IMR-90 (cell line): Measurements from ENCODE around the gene KPNA2. TPM values are rescaled to one million over a fixed set of nuclear protein-coding genes. Genes with fewer than 3 reads are reported as not detected.

Experiments used
- ATAC-seq: fragments of 200-7000 bp; cut with Tn5 transposase; 2 replicates; pipeline ENCODE4 v1.9.1; 2020; ENCODE audit warnings: low read depth, mild to moderate bottlenecking, moderate library complexity
- BruUV-seq: library from RNA; stranded (reverse); fragments of 400-500 nt; replicated peaks from 2 replicates; lab custom pipeline; 2021; lab: Mats Ljungman, UMichigan
- CTCF ChIA-PET: fragments of 300-600 bp; formaldehyde crosslinking; extraction: SDS; loops from one replicate; lab custom pipeline; 2021; ENCODE audit warnings: antibody characterized with exemption; lab: Yijun Ruan, JAX
- POLR2A ChIA-PET: fragments of 300-600 bp; sonication (Branson Sonifier 250); formaldehyde crosslinking; loops from one replicate; lab custom pipeline; 2022; ENCODE audit warnings: antibody characterized with exemption; ENCODE audit not compliant: unreplicated experiment; lab: Charles Lee
- DNase-seq: peaks from one replicate; pipeline ENCODE4 v3.0.0; 2013
- H2AFZ ChIP-seq: replicated peaks from 2 replicates; pipeline ENCODE3; 2013; ENCODE audit warnings: low read length, mild to moderate bottlenecking; ENCODE audit not compliant: poor library complexity
- H2AK5ac ChIP-seq: 2 replicates; pipeline ENCODE4 v1.6.1; 2013; ENCODE audit warnings: low read depth, low read length, inconsistent platforms
- H2AK9ac ChIP-seq: replicated peaks from 2 replicates; pipeline ENCODE3; 2013; ENCODE audit warnings: mild to moderate bottlenecking, low read depth, low read length, moderate library complexity; ENCODE audit not compliant: poor library complexity
- H2BK120ac ChIP-seq: 2 replicates; pipeline ENCODE4 v1.6.1; 2013; ENCODE audit warnings: low read depth, low read length, inconsistent platforms
- H2BK15ac ChIP-seq: 3 replicates; pipeline ENCODE4 v1.6.1; 2013; ENCODE audit warnings: low read depth, low read length, inconsistent platforms
- H2BK20ac ChIP-seq: 2 replicates; pipeline ENCODE4 v1.6.1; 2013; ENCODE audit warnings: low read depth, mild to moderate bottlenecking, inconsistent platforms, low read length, moderate library complexity
- H2BK5ac ChIP-seq: 2 replicates; pipeline ENCODE4 v1.6.1; 2013; ENCODE audit warnings: mild to moderate bottlenecking, low read depth, low read length, inconsistent platforms; ENCODE audit not compliant: poor library complexity, severe bottlenecking
- H3K14ac ChIP-seq: replicated peaks from 2 replicates; pipeline ENCODE4 v1.6.1; 2013; ENCODE audit warnings: low read depth, low read length, inconsistent platforms
- H3K18ac ChIP-seq: 2 replicates; pipeline ENCODE4 v1.6.1; 2013; ENCODE audit warnings: low read depth, low read length, control low read depth
- H3K23ac ChIP-seq: 2 replicates; pipeline ENCODE4 v1.6.1; 2013; ENCODE audit warnings: low read depth, low read length, inconsistent platforms
- H3K27ac ChIP-seq: 2 replicates; pipeline ENCODE4 v1.5.1; 2013; ENCODE audit warnings: mild to moderate bottlenecking, control low read depth, low read length; ENCODE audit not compliant: insufficient read depth
- H3K27me3 ChIP-seq: 2 replicates; pipeline ENCODE4 v1.6.1; 2013; ENCODE audit warnings: low read length; ENCODE audit not compliant: control insufficient read depth, insufficient read depth
- H3K36me3 ChIP-seq: 2 replicates; pipeline ENCODE4 v1.6.1; 2013; ENCODE audit warnings: low read length, mixed read lengths; ENCODE audit not compliant: control insufficient read depth, insufficient read depth
- H3K4ac ChIP-seq: 2 replicates; pipeline ENCODE4 v1.6.1; 2013; ENCODE audit warnings: low read depth, low read length, inconsistent platforms
- H3K4me1 ChIP-seq: 2 replicates; pipeline ENCODE4 v1.6.1; 2013; ENCODE audit warnings: low read length, mixed read lengths; ENCODE audit not compliant: control insufficient read depth, insufficient read depth
- H3K4me2 ChIP-seq: 2 replicates; pipeline ENCODE4 v1.6.1; 2013; ENCODE audit warnings: low read depth, mild to moderate bottlenecking, control low read depth, low read length, moderate library complexity
- H3K4me3 ChIP-seq: 2 replicates; pipeline ENCODE4 v1.5.1; 2013; ENCODE audit warnings: low read depth, mild to moderate bottlenecking, control low read depth, low read length, moderate library complexity; ENCODE audit not compliant: insufficient read depth
- H3K56ac ChIP-seq: 2 replicates; pipeline ENCODE4 v1.6.1; 2013; ENCODE audit warnings: low read length, inconsistent platforms; ENCODE audit not compliant: insufficient read depth; ENCODE audit errors: extremely low read depth
- H3K79me1 ChIP-seq, 2 experiments: 2 replicates each; pipeline ENCODE4 v1.6.1; 2013; ENCODE audit warnings: low read length in 2 of 2, inconsistent platforms in 1 of 2, low read depth in 1 of 2
- H3K9ac ChIP-seq: 2 replicates; pipeline ENCODE4 v1.6.1; 2013; ENCODE audit warnings: low read depth, low read length, control low read depth
- H3K9me1 ChIP-seq: 2 replicates; pipeline ENCODE4 v1.6.1; 2013; ENCODE audit warnings: low read length, inconsistent platforms; ENCODE audit not compliant: insufficient read depth
- H3K9me3 ChIP-seq: 2 replicates; pipeline ENCODE4 v1.6.1; 2013; ENCODE audit warnings: low read length; ENCODE audit not compliant: control insufficient read depth, insufficient read depth
- H4K20me1 ChIP-seq: 2 replicates; pipeline ENCODE4 v1.6.1; 2013; ENCODE audit warnings: low read length, inconsistent platforms; ENCODE audit not compliant: insufficient read depth
- H4K5ac ChIP-seq: 2 replicates; pipeline ENCODE4 v1.6.1; 2013; ENCODE audit warnings: mild to moderate bottlenecking, low read depth, low read length, control low read depth
- H4K8ac ChIP-seq, 2 experiments: 2 replicates each; pipeline ENCODE4 v1.6.1; 2013; ENCODE audit warnings: low read depth in 2 of 2, low read length in 2 of 2, control low read depth in 1 of 2, inconsistent platforms in 1 of 2
- H4K91ac ChIP-seq: 2 replicates; pipeline ENCODE4 v1.6.1; 2013; ENCODE audit warnings: low read depth, low read length, inconsistent platforms; ENCODE audit not compliant: insufficient read depth
- CEBPB ChIP-seq: IDR thresholded peaks from 2 replicates; pipeline ENCODE4 v1.6.1; 2012; ENCODE audit warnings: low read depth, low read length, improper control_type of control experiment
- CHD1 ChIP-seq: IDR thresholded peaks from 2 replicates; pipeline ENCODE4 v1.6.1; 2012; ENCODE audit warnings: low read depth, low read length, improper control_type of control experiment
- FOS ChIP-seq: fragments of 150-350 bp; IDR thresholded peaks from 2 replicates; pipeline ENCODE4 v1.6.1; 2016; ENCODE audit warnings: low read depth, low read length
- MXI1 ChIP-seq: IDR thresholded peaks from 2 replicates; pipeline ENCODE4 v1.6.1; 2012; ENCODE audit warnings: low read depth, mild to moderate bottlenecking, low read length, moderate library complexity, borderline replicate concordance
- POLR2A ChIP-seq: IDR thresholded peaks from 2 replicates; pipeline ENCODE4 v1.6.1; 2012; ENCODE audit warnings: mild to moderate bottlenecking, low read depth, low read length
- RFX5 ChIP-seq: IDR thresholded peaks from 2 replicates; pipeline ENCODE4 v1.8.0; 2012; ENCODE audit warnings: low read depth, mild to moderate bottlenecking, low read length, moderate library complexity
- SMC3 ChIP-seq: fragments of 150-350 bp; IDR thresholded peaks from 2 replicates; pipeline ENCODE4 v1.6.1; 2016; ENCODE audit warnings: low read depth, mild to moderate bottlenecking, antibody characterized with exemption, low read length, moderate library complexity
- WGBS, 2 experiments: methylation state at CpG; one replicate each; pipeline versions ENCODE4 v1.1.5 to v1.1.7; 2013; ENCODE audit warnings: missing lambda C conversion rate in 2 of 2; ENCODE audit not compliant: insufficient read length in 1 of 2; ENCODE audit errors: extremely low coverage in 2 of 2; 5-methylcytosine and 5-hydroxymethylcytosine counted together
- dilution Hi-C: fragments of 300-500 bp; cut with HindIII; formaldehyde crosslinking; loops from one replicate; pipeline ENCODE4 v1.14.3; 2018; ENCODE audit warnings: low sequenced_read_pairs; ENCODE audit not compliant: unreplicated experiment
- in situ Hi-C: fragments of 300-500 bp; cut with MboI; formaldehyde crosslinking; loops from 3 replicates; pipeline ENCODE4 v1.14.3; 2019; ENCODE audit warnings: low sequenced_read_pairs, inconsistent platforms, mixed read lengths
- intact Hi-C: fragments of 100-400 bp; cut with micrococcal nuclease; formaldehyde crosslinking; loops from 2 replicates; pipeline ENCODE4 v1.10.0; 2022
- polyA plus RNA-seq, 3 experiments: library from polyadenylated mRNA; depleted of rRNA; stranded (reverse); fragments of >200 nt; gene quantifications; 2 replicates each; pipeline ENCODE4 v1.2.3, GENCODE V29; 2012; ENCODE audit warnings: low replicate concordance in 1 of 3
- total RNA-seq: library from RNA; depleted of rRNA; stranded (reverse); fragments of >200 nt; gene quantifications from 2 replicates; pipeline ENCODE4 v1.2.3, GENCODE V29; 2012

Gene KPNA2
- total and polyA plus RNA-seq, 2 of the 4 experiments (the other 2 are of a cell fraction) = 135 to 262 TPM

DNA sequence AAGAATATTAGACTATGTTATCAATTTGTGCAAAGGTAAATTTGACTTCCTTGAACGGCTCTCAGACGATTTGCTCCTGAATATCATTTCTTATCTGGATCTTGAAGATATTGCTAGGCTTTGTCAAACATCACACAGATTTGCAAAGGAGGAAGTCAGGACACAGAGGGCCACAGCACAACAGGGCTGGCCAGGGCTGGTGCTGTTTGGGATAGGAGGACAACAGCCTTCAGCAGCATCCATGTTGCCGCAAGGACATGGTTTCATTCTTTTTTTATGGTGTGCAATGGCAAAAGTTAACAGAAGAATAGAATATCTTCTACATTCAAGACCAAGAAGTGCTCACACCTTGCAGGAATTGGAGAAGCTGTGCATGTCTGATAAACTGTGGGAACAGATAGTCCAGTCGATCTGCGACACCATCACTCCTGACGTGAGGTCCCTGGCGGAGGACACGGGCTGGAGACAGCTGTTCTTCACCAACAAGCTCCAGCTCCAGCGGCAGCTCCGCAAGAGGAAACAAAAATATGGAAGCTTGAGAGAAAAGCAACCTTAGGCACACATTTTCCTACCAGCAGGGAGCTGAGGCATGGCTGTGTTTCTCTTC lies 59.8 kb downstream of the KPNA2 start:
- no peak overlapping the region for H4K91ac ChIP-seq
- 90% methylated on average over 2 of the region's 10 CpGs; no CpG with 5 or more reads in 1 of the 2 experiments for WGBS, 2 experiments
- H2BK5ac ChIP-seq = no peak overlapping the region
- H2BK20ac ChIP-seq = no peak overlapping the region
- no peak overlapping the region for H3K18ac ChIP-seq
- no peak for ATAC-seq
- in situ Hi-C loops = no loop called here
- H3K79me1 ChIP-seq = no peaks in the 10 kb centered on the region
- H3K4me1 ChIP-seq = peaks cover 2% of the 10 kb centered on the region
- H3K56ac ChIP-seq = no peak overlapping the region
- TF ChIP-seq POLR2A (no peak), CEBPB (no peak), RFX5 (no peak), CHD1 (no peak), FOS (no peak), MXI1 (no peak), SMC3 (no peak)
- no peak overlapping the region for H3K27ac ChIP-seq
- H3K9me1 ChIP-seq = no peaks in the 10 kb centered on the region; the same call in none of the 2 replicates
- no peak overlapping the region for H2BK15ac ChIP-seq
- no peak for DNase-seq
- H3K27me3 ChIP-seq = no peaks in the 10 kb centered on the region
- H3K9me3 ChIP-seq = no peaks in the 10 kb centered on the region
- H2AK5ac ChIP-seq = no peak overlapping the region
- dilution Hi-C loops = no loop called here
- no peak overlapping the region for H3K14ac ChIP-seq
- ChIA-PET POLR2A (interaction anchor here (0.6 kb wide), 1 partner anchor 362 kb away, joined by 3 read pairs; the partner anchor contains the start of gene WIPI1), CTCF (no interaction called here)
- no TSS peak for BruUV-seq
- H4K5ac ChIP-seq = no peak overlapping the region
- H4K20me1 ChIP-seq = no peaks in the 10 kb centered on the region
- no peak overlapping the region for H3K4me2 ChIP-seq
- no peak overlapping the region for H2AK9ac ChIP-seq
- intact Hi-C loops = no loop called here
- no peak overlapping the region for H3K4me3 ChIP-seq
- H3K4ac ChIP-seq = no peak overlapping the region
- no peak overlapping the region for H3K9ac ChIP-seq
- no peaks in the 10 kb centered on the region for H3K36me3 ChIP-seq
- H2BK120ac ChIP-seq = no peak overlapping the region
- no peak overlapping the region for H4K8ac ChIP-seq
- H3K23ac ChIP-seq = no peak overlapping the region
- no peak overlapping the region for H2AFZ ChIP-seq
